Astrocyte (in vitro differentiated cells and primary cell): Measurements from ENCODE around the gene GPR156.

Experiments used
- EZH2 ChIP-seq: IDR thresholded peaks from 2 replicates; pipeline ENCODE4 v1.6.1; 2012; ENCODE audit warnings: mild to moderate bottlenecking, low read length, inconsistent platforms; ENCODE audit not compliant: insufficient read depth
- TF ChIP-seq, protein P1 (sequence below): IDR thresholded peaks from 2 replicates; pipeline ENCODE4 v1.5.1; 2011; ENCODE audit warnings: low read depth, mild to moderate bottlenecking, inconsistent platforms, low read length, moderate library complexity; ENCODE audit not compliant: insufficient read depth

DNA sequence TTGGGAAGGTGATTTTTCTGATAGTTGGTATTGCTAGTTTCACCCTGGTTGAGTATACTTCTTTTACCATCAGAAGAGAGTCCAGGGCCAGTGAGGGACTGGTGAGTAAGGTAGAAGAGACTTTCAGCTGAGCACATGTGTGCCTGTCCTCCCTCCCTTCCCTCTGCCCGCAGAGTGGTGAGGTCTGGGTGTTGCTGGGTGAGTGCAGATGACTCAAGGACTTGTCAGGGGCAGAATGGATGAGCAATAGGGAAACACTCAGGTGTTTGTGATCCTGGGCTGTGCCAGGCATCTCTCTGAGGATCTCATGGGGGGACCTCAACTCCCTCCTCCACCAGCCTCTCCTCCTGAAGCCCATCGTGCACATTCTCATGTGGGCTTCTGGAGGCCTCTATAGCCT is 114.8 kb downstream of the GPR156 start:
- TF ChIP-seq, protein P1, sequence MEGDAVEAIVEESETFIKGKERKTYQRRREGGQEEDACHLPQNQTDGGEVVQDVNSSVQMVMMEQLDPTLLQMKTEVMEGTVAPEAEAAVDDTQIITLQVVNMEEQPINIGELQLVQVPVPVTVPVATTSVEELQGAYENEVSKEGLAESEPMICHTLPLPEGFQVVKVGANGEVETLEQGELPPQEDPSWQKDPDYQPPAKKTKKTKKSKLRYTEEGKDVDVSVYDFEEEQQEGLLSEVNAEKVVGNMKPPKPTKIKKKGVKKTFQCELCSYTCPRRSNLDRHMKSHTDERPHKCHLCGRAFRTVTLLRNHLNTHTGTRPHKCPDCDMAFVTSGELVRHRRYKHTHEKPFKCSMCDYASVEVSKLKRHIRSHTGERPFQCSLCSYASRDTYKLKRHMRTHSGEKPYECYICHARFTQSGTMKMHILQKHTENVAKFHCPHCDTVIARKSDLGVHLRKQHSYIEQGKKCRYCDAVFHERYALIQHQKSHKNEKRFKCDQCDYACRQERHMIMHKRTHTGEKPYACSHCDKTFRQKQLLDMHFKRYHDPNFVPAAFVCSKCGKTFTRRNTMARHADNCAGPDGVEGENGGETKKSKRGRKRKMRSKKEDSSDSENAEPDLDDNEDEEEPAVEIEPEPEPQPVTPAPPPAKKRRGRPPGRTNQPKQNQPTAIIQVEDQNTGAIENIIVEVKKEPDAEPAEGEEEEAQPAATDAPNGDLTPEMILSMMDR, result no peak
- TF ChIP-seq EZH2, result no peak
